ENCODE results near the gene CTF1. TPM values are rescaled to one million over a fixed set of nuclear protein-coding genes. Genes with fewer than 3 reads are reported as not detected.

CTF1 gene
- total and polyA plus RNA-seq, 4 donors = 0.19 to 0.75 (median 0.35) TPM; not detected in 1

DNA sequence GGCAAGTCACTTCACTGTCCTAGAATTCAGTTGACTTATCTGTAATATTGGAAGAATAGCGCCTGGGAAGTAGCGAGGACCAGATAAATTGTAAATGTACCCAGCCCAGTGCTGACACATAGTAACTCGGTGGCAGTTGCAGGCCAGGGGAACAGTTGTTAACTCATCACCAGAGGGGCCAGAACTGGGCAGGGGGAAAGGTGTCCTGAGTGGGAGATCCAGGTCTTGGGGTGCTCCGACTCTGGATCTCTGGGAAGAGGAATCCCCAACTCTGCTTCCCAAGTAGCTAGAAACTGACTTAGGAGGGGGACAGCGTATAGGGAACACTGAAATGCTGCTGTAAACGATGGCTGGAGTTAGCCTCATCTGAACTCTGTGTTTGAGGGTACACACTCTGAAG lies 25.5 kb upstream of the CTF1 start:
- peaks cover under 1 to 10% (median 5%) of the 10 kb centered on the region in 4 donors for H3K4me1 ChIP-seq (ENCODE audit: control insufficient read depth in 4 of 4, insufficient read depth in 4 of 4, low read length in 3 of 4)
- no peak for DNase-seq (ENCODE audit: low spot score)
- 93% methylated on average over 6 of the region's 6 CpGs for WGBS
- TF ChIP-seq, protein P1, sequence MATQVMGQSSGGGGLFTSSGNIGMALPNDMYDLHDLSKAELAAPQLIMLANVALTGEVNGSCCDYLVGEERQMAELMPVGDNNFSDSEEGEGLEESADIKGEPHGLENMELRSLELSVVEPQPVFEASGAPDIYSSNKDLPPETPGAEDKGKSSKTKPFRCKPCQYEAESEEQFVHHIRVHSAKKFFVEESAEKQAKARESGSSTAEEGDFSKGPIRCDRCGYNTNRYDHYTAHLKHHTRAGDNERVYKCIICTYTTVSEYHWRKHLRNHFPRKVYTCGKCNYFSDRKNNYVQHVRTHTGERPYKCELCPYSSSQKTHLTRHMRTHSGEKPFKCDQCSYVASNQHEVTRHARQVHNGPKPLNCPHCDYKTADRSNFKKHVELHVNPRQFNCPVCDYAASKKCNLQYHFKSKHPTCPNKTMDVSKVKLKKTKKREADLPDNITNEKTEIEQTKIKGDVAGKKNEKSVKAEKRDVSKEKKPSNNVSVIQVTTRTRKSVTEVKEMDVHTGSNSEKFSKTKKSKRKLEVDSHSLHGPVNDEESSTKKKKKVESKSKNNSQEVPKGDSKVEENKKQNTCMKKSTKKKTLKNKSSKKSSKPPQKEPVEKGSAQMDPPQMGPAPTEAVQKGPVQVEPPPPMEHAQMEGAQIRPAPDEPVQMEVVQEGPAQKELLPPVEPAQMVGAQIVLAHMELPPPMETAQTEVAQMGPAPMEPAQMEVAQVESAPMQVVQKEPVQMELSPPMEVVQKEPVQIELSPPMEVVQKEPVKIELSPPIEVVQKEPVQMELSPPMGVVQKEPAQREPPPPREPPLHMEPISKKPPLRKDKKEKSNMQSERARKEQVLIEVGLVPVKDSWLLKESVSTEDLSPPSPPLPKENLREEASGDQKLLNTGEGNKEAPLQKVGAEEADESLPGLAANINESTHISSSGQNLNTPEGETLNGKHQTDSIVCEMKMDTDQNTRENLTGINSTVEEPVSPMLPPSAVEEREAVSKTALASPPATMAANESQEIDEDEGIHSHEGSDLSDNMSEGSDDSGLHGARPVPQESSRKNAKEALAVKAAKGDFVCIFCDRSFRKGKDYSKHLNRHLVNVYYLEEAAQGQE (IDR thresholded peaks at IDR 0.05) = no peak
- TF ChIP-seq GABPA (IDR thresholded peaks at IDR 0.05 in 1 of 2, conservative IDR thresholded peaks at IDR 0.05 in 1 of 2) (no peak), TAF1 (conservative IDR thresholded peaks at IDR 0.05) (no peak), HNF4G (IDR thresholded peaks at IDR 0.05) (no peak), HNF4A (conservative IDR thresholded peaks at IDR 0.05) (no peak), EGR1 (IDR thresholded peaks at IDR 0.05; ENCODE audit: low read depth in 2 of 2) (no peak), RXRA (IDR thresholded peaks at IDR 0.05) (no peak)
- TF ChIP-seq, protein P2, sequence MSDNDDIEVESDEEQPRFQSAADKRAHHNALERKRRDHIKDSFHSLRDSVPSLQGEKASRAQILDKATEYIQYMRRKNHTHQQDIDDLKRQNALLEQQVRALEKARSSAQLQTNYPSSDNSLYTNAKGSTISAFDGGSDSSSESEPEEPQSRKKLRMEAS (IDR thresholded peaks at IDR 0.05) = no peak
- no peak overlapping the region for H3K4me3 ChIP-seq (ENCODE audit: low read depth in 1 of 3, low read length in 3 of 3)
- H3K27me3 ChIP-seq (ENCODE audit: control insufficient read depth in 4 of 4, insufficient read depth in 4 of 4, low read length in 3 of 4) = no peaks in the 10 kb centered on the region
- H3K27ac ChIP-seq (ENCODE audit: low read depth in 1 of 2, low read length in 2 of 2) = no peak overlapping the region
- peaks cover 0 to 2% (median under 1%) of the 10 kb centered on the region in 4 donors for H3K36me3 ChIP-seq (ENCODE audit: control insufficient read depth in 4 of 4, insufficient read depth in 3 of 4, low read depth in 1 of 4, low read length in 3 of 4)
- no peaks in the 10 kb centered on the region for H3K9me3 ChIP-seq (ENCODE audit: control insufficient read depth in 4 of 4, low read length in 3 of 4)
- no peak overlapping the region for H3K9ac ChIP-seq (ENCODE audit: low read depth in 1 of 2, low read length in 2 of 2)

DNA sequence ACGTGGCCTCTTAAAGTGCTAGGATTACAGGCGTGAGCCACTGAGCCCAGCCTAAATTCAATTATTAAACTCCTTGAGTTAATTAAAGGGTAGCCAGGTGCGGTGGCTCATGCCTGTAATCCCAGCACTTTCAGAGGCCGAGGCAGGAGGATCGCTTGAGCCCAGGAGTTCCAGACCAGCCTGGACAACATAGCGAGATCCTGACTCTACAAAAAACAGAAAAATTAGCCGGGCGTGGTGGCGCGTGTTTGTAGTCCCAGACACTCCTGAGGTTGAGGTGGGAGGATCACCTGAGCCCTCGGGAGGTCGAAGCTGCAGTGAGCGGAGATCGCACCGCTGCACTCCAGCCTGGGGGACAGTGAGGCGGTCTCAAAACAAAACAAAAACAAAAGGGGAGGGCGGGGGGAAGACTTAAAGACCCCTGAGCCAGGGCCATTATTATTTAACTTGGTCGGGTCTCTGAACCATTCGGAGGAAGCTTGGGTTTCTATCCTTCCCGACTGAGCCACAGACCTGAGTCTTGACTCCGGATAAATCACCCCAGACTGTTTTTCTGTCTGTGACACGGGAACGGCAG lies 22.1 kb upstream of the CTF1 start:
- peak overlapping the region; percentile 91 to 96 for H3K27ac ChIP-seq (ENCODE audit: low read depth in 1 of 2, low read length in 2 of 2)
- H3K27me3 ChIP-seq (ENCODE audit: control insufficient read depth in 4 of 4, insufficient read depth in 4 of 4, low read length in 3 of 4) = no peaks in the 10 kb centered on the region
- H3K36me3 ChIP-seq (ENCODE audit: control insufficient read depth in 4 of 4, insufficient read depth in 3 of 4, low read depth in 1 of 4, low read length in 3 of 4) = peaks cover 0 to 2% (median under 1%) of the 10 kb centered on the region in 4 donors
- H3K4me3 ChIP-seq (ENCODE audit: low read depth in 1 of 3, low read length in 3 of 3) = peak overlapping the region; percentile 65 to 96 (median 88)
- TF ChIP-seq, protein P2 (IDR thresholded peaks at IDR 0.05) = peak; percentile 6
- no peak for TF ChIP-seq NR2F2 (IDR thresholded peaks at IDR 0.05)
- no peaks in the 10 kb centered on the region for H3K9me3 ChIP-seq (ENCODE audit: control insufficient read depth in 4 of 4, low read length in 3 of 4)
- peaks cover 8 to 24% (median 13%) of the 10 kb centered on the region in 4 donors for H3K4me1 ChIP-seq (ENCODE audit: control insufficient read depth in 4 of 4, insufficient read depth in 4 of 4, low read length in 3 of 4)
- H3K9ac ChIP-seq (ENCODE audit: low read depth in 1 of 2, low read length in 2 of 2) = peak overlapping the region; percentile 81 to 82
- 18% methylated on average over 23 of the region's 23 CpGs for WGBS
- DNase-seq (ENCODE audit: low spot score) = no peak

DNA sequence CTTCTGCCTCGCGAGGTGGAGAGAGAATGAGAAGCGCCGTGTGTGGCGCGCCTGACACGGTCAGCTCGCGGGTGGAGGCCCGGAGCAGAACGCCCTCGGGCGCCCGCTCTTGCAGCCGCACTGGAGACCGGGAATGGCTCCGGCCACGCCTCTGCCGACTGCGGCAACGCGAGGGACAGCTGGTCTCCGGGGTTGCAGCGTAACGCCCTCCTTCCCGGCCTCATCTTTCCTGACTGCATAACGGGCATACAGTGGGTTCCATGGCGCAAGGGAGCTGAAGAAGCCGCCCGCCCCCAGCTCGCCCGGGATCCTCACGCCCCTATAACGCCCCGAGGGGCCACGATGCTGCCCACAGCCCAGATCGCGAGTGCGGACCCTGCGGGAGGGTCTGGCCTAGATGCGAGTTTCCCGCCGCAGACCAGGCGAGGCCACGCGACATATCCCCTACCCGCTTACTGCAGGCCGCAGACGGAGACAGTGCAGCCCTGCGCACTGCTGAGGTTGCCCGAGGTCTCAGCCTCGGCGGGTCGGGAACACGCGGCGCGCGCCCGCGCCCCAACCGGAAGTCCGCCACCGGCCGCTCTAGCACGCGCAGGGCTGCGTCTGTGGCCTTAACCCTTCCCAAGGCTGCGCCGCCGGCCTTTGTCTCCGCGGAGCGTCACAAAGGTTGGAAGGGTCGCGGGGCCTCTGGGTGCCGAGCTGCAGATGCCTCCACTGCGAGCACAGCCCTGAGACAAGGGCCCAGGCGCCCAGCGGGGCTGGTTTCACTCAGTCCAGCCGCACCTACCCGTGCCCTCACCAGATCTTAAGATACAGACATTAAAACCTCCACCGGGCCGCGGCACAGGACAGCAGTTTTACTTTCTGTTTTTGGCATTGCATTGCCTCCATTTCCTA lies 21.3 kb upstream of the CTF1 start:
- Histone ChIP-seq H3K36me3 (ENCODE audit: control insufficient read depth in 4 of 4, insufficient read depth in 3 of 4, low read depth in 1 of 4, low read length in 3 of 4) (peaks cover 0 to 2% (median under 1%) of the 10 kb centered on the region in 4 donors), H3K9me3 (ENCODE audit: control insufficient read depth in 4 of 4, low read length in 3 of 4) (no peaks in the 10 kb centered on the region), H3K4me3 (ENCODE audit: low read depth in 1 of 3, low read length in 3 of 3) (peak overlapping the region; percentile 65 to 96 (median 88)), H3K9ac (ENCODE audit: low read depth in 1 of 2, low read length in 2 of 2) (peak overlapping the region; percentile 81 to 94), H3K27me3 (ENCODE audit: control insufficient read depth in 4 of 4, insufficient read depth in 4 of 4, low read length in 3 of 4) (no peaks in the 10 kb centered on the region), H3K27ac (ENCODE audit: low read depth in 1 of 2, low read length in 2 of 2) (peak overlapping the region; percentile 91 to 96), H3K4me1 (ENCODE audit: control insufficient read depth in 4 of 4, insufficient read depth in 4 of 4, low read length in 3 of 4) (peaks cover 8 to 24% (median 13%) of the 10 kb centered on the region in 4 donors)
- DNase-seq (ENCODE audit: low spot score) = peak; percentile 86
- WGBS = under 1% methylated on average over 85 of the region's 85 CpGs
- peak; percentile 30 to 48 for TF ChIP-seq RXRA (IDR thresholded peaks at IDR 0.05)
- TF ChIP-seq, protein P3, sequence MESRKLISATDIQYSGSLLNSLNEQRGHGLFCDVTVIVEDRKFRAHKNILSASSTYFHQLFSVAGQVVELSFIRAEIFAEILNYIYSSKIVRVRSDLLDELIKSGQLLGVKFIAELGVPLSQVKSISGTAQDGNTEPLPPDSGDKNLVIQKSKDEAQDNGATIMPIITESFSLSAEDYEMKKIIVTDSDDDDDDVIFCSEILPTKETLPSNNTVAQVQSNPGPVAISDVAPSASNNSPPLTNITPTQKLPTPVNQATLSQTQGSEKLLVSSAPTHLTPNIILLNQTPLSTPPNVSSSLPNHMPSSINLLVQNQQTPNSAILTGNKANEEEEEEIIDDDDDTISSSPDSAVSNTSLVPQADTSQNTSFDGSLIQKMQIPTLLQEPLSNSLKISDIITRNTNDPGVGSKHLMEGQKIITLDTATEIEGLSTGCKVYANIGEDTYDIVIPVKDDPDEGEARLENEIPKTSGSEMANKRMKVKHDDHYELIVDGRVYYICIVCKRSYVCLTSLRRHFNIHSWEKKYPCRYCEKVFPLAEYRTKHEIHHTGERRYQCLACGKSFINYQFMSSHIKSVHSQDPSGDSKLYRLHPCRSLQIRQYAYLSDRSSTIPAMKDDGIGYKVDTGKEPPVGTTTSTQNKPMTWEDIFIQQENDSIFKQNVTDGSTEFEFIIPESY (IDR thresholded peaks at IDR 0.05) = no peak
- peak; percentile 67 for TF ChIP-seq SP1 (IDR thresholded peaks at IDR 0.05)
- TF ChIP-seq YY1 (IDR thresholded peaks at IDR 0.05) = peak; percentile 74
- TF ChIP-seq HNF4A (conservative IDR thresholded peaks at IDR 0.05) = peak; percentile 15 to 29
- TF ChIP-seq RAD21 (IDR thresholded peaks at IDR 0.05) = peak in 1 of 2 donors; percentile 51
- TF ChIP-seq, protein P4, sequence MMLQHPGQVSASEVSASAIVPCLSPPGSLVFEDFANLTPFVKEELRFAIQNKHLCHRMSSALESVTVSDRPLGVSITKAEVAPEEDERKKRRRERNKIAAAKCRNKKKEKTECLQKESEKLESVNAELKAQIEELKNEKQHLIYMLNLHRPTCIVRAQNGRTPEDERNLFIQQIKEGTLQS (IDR thresholded peaks at IDR 0.05) = no peak
- TF ChIP-seq FOXA1 (IDR thresholded peaks at IDR 0.05) = no peak
- no peak for TF ChIP-seq HNF4G (IDR thresholded peaks at IDR 0.05)
- TF ChIP-seq, protein P1 (IDR thresholded peaks at IDR 0.05) = peak; percentile 69
